ACC112 (cell line): ENCODE measurements around the gene MAPK6.
"Not testable (repeated sequence)": the region's sequence is repeated elsewhere in the genome, so short reads cannot be mapped to it uniquely, and the experiment has no call there.

ENCODE experiments used
- H2AFZ ChIP-seq: fragments of 200-600 bp; sonication (generic); one replicate; pipeline ENCODE4 v1.6.0; 2017; ENCODE audit warnings: antibody characterized with exemption, low read length; ENCODE audit not compliant: unreplicated experiment
- H3K27ac ChIP-seq: fragments of 200-600 bp; sonication (generic); 2 replicates; pipeline ENCODE4 v1.5.1; 2014; ENCODE audit warnings: low read depth, mild to moderate bottlenecking, antibody characterized with exemption, low read length, moderate library complexity
- H3K27me3 ChIP-seq: fragments of 200-600 bp; sonication (generic); 2 replicates; pipeline ENCODE4 v1.6.1; 2014; ENCODE audit warnings: mild to moderate bottlenecking, antibody characterized with exemption, low read length, moderate library complexity, mixed read lengths; ENCODE audit not compliant: insufficient read depth
- H3K36me3 ChIP-seq: fragments of 200-600 bp; sonication (generic); 2 replicates; pipeline ENCODE4 v1.6.1; 2016; ENCODE audit warnings: mild to moderate bottlenecking, antibody characterized with exemption, low read length, moderate library complexity, mixed read lengths; ENCODE audit not compliant: insufficient read depth
- H3K4me1 ChIP-seq: fragments of 200-600 bp; sonication (generic); one replicate; pipeline ENCODE4 v1.6.1; 2016; ENCODE audit warnings: low read length, mixed read lengths; ENCODE audit not compliant: insufficient read depth, unreplicated experiment, control insufficient read depth
- H3K4me3 ChIP-seq: fragments of 200-600 bp; sonication (generic); 2 replicates; pipeline ENCODE4 v1.5.1; 2014; ENCODE audit warnings: mild to moderate bottlenecking, low read depth, low read length
- H3K79me2 ChIP-seq: fragments of 200-600 bp; sonication (generic); one replicate; pipeline ENCODE4 v1.6.0; 2016; ENCODE audit warnings: low read length; ENCODE audit not compliant: control insufficient read depth, unreplicated experiment, insufficient read depth

The MAPK6 gene

GRCh38 chr15:52050416-52050815 lies 31.4 kb downstream of the MAPK6 start:
- Histone ChIP-seq H3K4me3 (no peak overlapping the region), H2AFZ (no peak overlapping the region), H3K27me3 (no peaks in the 10 kb centered on the region), H3K36me3 (peaks cover 40% of the 10 kb centered on the region), H3K4me1 (peaks cover 33% of the 10 kb centered on the region), H3K79me2 (peaks cover 62% of the 10 kb centered on the region), H3K27ac (peak overlapping the region; percentile 59)

GRCh38 chr15:52052066-52052935 lies 33.3 kb downstream of the MAPK6 start:
- H3K27me3 ChIP-seq, result no peaks in the 10 kb centered on the region
- H3K79me2 ChIP-seq, result peaks cover 56% of the 10 kb centered on the region
- peak overlapping the region; percentile 85 for H3K27ac ChIP-seq
- peaks cover 44% of the 10 kb centered on the region for H3K36me3 ChIP-seq
- peak overlapping the region; percentile 6; the same call in 1 of the 2 replicates for H3K4me3 ChIP-seq
- peaks cover 33% of the 10 kb centered on the region for H3K4me1 ChIP-seq
- no peak overlapping the region for H2AFZ ChIP-seq

GRCh38 chr15:52054381-52054780 lies 35.4 kb downstream of the MAPK6 start:
- H2AFZ ChIP-seq, result no peak overlapping the region
- H3K27me3 ChIP-seq, result no peaks in the 10 kb centered on the region
- no peak overlapping the region for H3K27ac ChIP-seq
- peaks cover 33% of the 10 kb centered on the region for H3K4me1 ChIP-seq
- H3K4me3 ChIP-seq, result no peak overlapping the region
- peaks cover 51% of the 10 kb centered on the region for H3K36me3 ChIP-seq
- H3K79me2 ChIP-seq, result peaks cover 39% of the 10 kb centered on the region

- Histone ChIP-seq H3K36me3 (peaks cover 54% of the 10 kb centered on the region), H3K79me2 (peaks cover 36% of the 10 kb centered on the region), H3K4me1 (peaks cover 30% of the 10 kb centered on the region)
- not testable (repeated sequence) for H2AFZ ChIP-seq, H3K4me3 ChIP-seq, H3K27me3 ChIP-seq, H3K27ac ChIP-seq
Observed at GRCh38 chr15:52054858-52055257, 35.8 kb downstream of the MAPK6 start.

GRCh38 chr15:52056001-52056400 lies 37.0 kb downstream of the MAPK6 start:
- no peaks in the 10 kb centered on the region for H3K27me3 ChIP-seq
- H2AFZ ChIP-seq, result no peak overlapping the region
- H3K4me3 ChIP-seq, result no peak overlapping the region
- H3K79me2 ChIP-seq, result peaks cover 31% of the 10 kb centered on the region
- H3K27ac ChIP-seq, result no peak overlapping the region
- peaks cover 58% of the 10 kb centered on the region for H3K36me3 ChIP-seq
- peaks cover 19% of the 10 kb centered on the region for H3K4me1 ChIP-seq

- Histone ChIP-seq H2AFZ (no peak overlapping the region), H3K79me2 (peaks cover 30% of the 10 kb centered on the region), H3K4me1 (peaks cover 19% of the 10 kb centered on the region), H3K4me3 (no peak overlapping the region), H3K27ac (no peak overlapping the region), H3K36me3 (peaks cover 61% of the 10 kb centered on the region), H3K27me3 (no peaks in the 10 kb centered on the region)
Observed at GRCh38 chr15:52056496-52056895, 37.5 kb downstream of the MAPK6 start.

GRCh38 chr15:52057996-52058395 lies 39.0 kb downstream of the MAPK6 start:
- H3K27ac ChIP-seq, result no peak overlapping the region
- H3K27me3 ChIP-seq, result no peaks in the 10 kb centered on the region
- H3K36me3 ChIP-seq, result peaks cover 56% of the 10 kb centered on the region
- H3K4me1 ChIP-seq, result peaks cover 10% of the 10 kb centered on the region
- no peak overlapping the region for H2AFZ ChIP-seq
- no peak overlapping the region for H3K4me3 ChIP-seq
- peaks cover 26% of the 10 kb centered on the region for H3K79me2 ChIP-seq

- no peaks in the 10 kb centered on the region for H3K4me1 ChIP-seq
- no peaks in the 10 kb centered on the region for H3K27me3 ChIP-seq
- peaks cover 58% of the 10 kb centered on the region for H3K36me3 ChIP-seq
- H3K4me3 ChIP-seq, result no peak overlapping the region
- peaks cover 14% of the 10 kb centered on the region for H3K79me2 ChIP-seq
- H2AFZ ChIP-seq, result no peak overlapping the region
- no peak overlapping the region for H3K27ac ChIP-seq
Observed at GRCh38 chr15:52060501-52060900, 41.5 kb downstream of the MAPK6 start.

GRCh38 chr15:52066842-52067544 lies 48.0 kb downstream of the MAPK6 start:
- H3K27me3 ChIP-seq, result no peaks in the 10 kb centered on the region
- no peak overlapping the region for H3K27ac ChIP-seq
- H3K4me1 ChIP-seq, result no peaks in the 10 kb centered on the region
- H3K79me2 ChIP-seq, result no peaks in the 10 kb centered on the region
- no peak overlapping the region for H2AFZ ChIP-seq
- peaks cover 18% of the 10 kb centered on the region for H3K36me3 ChIP-seq
- H3K4me3 ChIP-seq, result no peak overlapping the region

GRCh38 chr15:52067545-52067926 lies 48.5 kb downstream of the MAPK6 start:
- no peak overlapping the region for H3K27ac ChIP-seq
- H3K4me1 ChIP-seq, result no peaks in the 10 kb centered on the region
- H2AFZ ChIP-seq, result no peak overlapping the region
- H3K79me2 ChIP-seq, result no peaks in the 10 kb centered on the region
- H3K27me3 ChIP-seq, result no peaks in the 10 kb centered on the region
- peaks cover 18% of the 10 kb centered on the region for H3K36me3 ChIP-seq
- no peak overlapping the region for H3K4me3 ChIP-seq
